Activated CD8-positive, alpha-beta memory T cell treated with anti-CD3 and anti-CD28 coated beads for 48 hours (primary cell): Measurements from ENCODE around the gene PRR5L.
"Not testable (repeated sequence)": the region's sequence is repeated elsewhere in the genome, so short reads cannot be mapped to it uniquely, and the experiment has no call there.

Experiments used
- DNase-seq, 3 experiments: peaks; one replicate each; pipeline ENCODE4 v3.0.0-alpha.2; 2020; ENCODE audit warnings: low read depth in 2 of 3, low spot score in 2 of 3

The PRR5L gene

GRCh38 chr11:36458129-36458915, 162.2 kb downstream of the PRR5L start:
- DNase-seq: no peak

GRCh38 chr11:36459046-36459445, 163.0 kb downstream of the PRR5L start:
- no peak for DNase-seq

- DNase-seq: no peak
Observed at GRCh38 chr11:36460220-36460619, 164.1 kb downstream of the PRR5L start.

GRCh38 chr11:36462321-36462720, 166.2 kb downstream of the PRR5L start:
- no peak for DNase-seq

GRCh38 chr11:36463781-36464180, 167.7 kb downstream of the PRR5L start:
- DNase-seq: no peak

- DNase-seq: no peak
Observed at GRCh38 chr11:36464720-36465119, 168.6 kb downstream of the PRR5L start.

GRCh38 chr11:36465449-36466163, 169.5 kb downstream of the PRR5L start:
- no peak for DNase-seq

GRCh38 chr11:36467012-36467411, 170.9 kb downstream of the PRR5L start:
- DNase-seq: no peak

GRCh38 chr11:36467916-36468315, 171.8 kb downstream of the PRR5L start:
- DNase-seq: no peak

- DNase-seq: no peak
Observed at GRCh38 chr11:36469063-36469462, 173.0 kb downstream of the PRR5L start.

GRCh38 chr11:36469881-36470802, 174.1 kb downstream of the PRR5L start:
- no peak for DNase-seq

- no peak for DNase-seq
Observed at GRCh38 chr11:36471577-36471976, 175.5 kb downstream of the PRR5L start.

- DNase-seq: no peak
Observed at GRCh38 chr11:36475192-36475591, 179.1 kb downstream of the PRR5L start.

- DNase-seq: no peak
Observed at GRCh38 chr11:36478700-36479329, 182.7 kb downstream of the PRR5L start.

- no peak for DNase-seq
Observed at GRCh38 chr11:36480833-36481232, 184.7 kb downstream of the PRR5L start.

- not testable (repeated sequence) for DNase-seq
Observed at GRCh38 chr11:36483042-36483441, 187.0 kb downstream of the PRR5L start.

- DNase-seq: no peak
Observed at GRCh38 chr11:36485298-36486002, 189.4 kb downstream of the PRR5L start.

- no peak for DNase-seq
Observed at GRCh38 chr11:36487619-36488018, 191.5 kb downstream of the PRR5L start.

GRCh38 chr11:36488096-36488495, 192.0 kb downstream of the PRR5L start:
- no peak for DNase-seq

- no peak for DNase-seq
Observed at GRCh38 chr11:36490026-36490806, 194.1 kb downstream of the PRR5L start.
